H1 (cell line): ENCODE measurements around the gene CMSS1. TPM values are rescaled to one million over a fixed set of nuclear protein-coding genes. Genes with fewer than 3 reads are reported as not detected.

Experiments
- BCL11A ChIP-seq, 2 experiments: IDR thresholded peaks; one replicate each; pipeline ENCODE4 v1.6.1; 2011; ENCODE audit warnings: low read depth in 2 of 2, low read length in 2 of 2, mild to moderate bottlenecking in 2 of 2
- POLR2A ChIP-seq, 2 experiments: IDR thresholded peaks; 1 replicate in 1 of 2; 2 replicates in 1 of 2; pipeline ENCODE4 v1.6.1; 2011; ENCODE audit warnings: low read depth in 2 of 2, low read length in 2 of 2, mild to moderate bottlenecking in 2 of 2; ENCODE audit errors: control extremely low read depth in 1 of 2
- polyA plus RNA-seq, 7 experiments: library from polyadenylated mRNA; depleted of rRNA in 3 of 7; stranded (reverse) in 5 of 7; unstranded in 2 of 7; fragments of >200 nt in 5 of 7; fragments of 200-250 nt in 2 of 7; gene quantifications; 1 replicate in 5 of 7; 2 replicates in 1 of 7; 4 replicates in 1 of 7; pipeline versions ENCODE4 v1.2.1 to v1.2.3, GENCODE V29; 2011 to 2013; ENCODE audit warnings: missing spikeins in 2 of 7, mixed read lengths in 2 of 7
- total RNA-seq: library from RNA; stranded (reverse); fragmentation: NEBNext Ultra II Directional; extraction: Animal tissue kit (Norgen Biotek cat#: 25700); gene quantifications from 2 replicates; pipeline ENCODE4 v1.2.1, GENCODE V29; 2021
- TF ChIP-seq, protein P1 (sequence below): IDR thresholded peaks from 2 replicates; pipeline ENCODE4 v1.6.1; 2012; ENCODE audit warnings: inconsistent platforms

CMSS1 gene
- total and polyA plus RNA-seq, 2 of the 8 experiments (the other 6 are each of a cell fraction or from before 2014, with no cell fraction given): 15.2 to 75.1 TPM

DNA sequence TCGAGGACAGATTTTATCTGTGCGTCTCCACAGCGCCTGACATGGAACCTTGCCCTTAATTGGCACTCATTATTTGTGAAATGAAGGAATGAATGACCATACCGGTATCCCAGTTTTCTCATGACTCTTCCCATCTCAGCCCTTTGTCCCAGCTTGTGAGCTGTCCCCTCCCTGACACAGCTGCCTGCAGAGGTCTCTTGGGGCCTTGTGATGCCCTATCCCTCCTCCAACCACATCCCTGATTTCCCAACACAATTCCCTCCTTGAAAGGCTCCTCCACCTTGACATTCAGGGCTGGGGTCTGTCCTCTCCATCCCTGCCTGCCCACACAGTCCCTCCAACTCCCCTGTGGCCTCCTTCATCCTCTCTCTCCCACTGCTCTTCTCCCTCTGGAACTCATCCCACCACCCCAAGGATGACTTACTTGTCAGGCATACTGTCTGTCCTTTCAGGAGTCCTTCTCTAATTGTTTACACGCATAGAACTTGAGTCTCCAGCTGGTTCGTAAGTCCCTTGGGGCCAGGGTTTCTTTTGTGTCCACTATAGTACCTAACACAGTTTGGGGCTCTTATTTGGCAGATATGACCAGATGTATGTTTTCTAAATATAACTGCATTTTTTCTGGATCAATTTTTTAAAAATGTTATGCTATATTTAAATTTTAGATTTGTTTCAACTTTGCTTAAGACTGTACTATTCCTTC lies 332.2 kb downstream of the CMSS1 start (continued):
- TF ChIP-seq BCL11A (IDR thresholded peaks at IDR 0.05; ENCODE audit: low read depth in 2 of 2, low read length in 2 of 2): no peak
- no peak for TF ChIP-seq POLR2A (IDR thresholded peaks at IDR 0.05; ENCODE audit: control extremely low read depth in 1 of 2, low read depth in 2 of 2, low read length in 2 of 2)
- TF ChIP-seq, protein P1, sequence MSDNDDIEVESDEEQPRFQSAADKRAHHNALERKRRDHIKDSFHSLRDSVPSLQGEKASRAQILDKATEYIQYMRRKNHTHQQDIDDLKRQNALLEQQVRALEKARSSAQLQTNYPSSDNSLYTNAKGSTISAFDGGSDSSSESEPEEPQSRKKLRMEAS: no peak
